HEK293 (cell line): ENCODE measurements around the gene GLRX.

Experiments used
- CTCF ChIP-seq: fragments of 450-650 bp; formaldehyde crosslinking; IDR thresholded peaks from 2 replicates; pipeline ENCODE4 v1.5.1; 2016; ENCODE audit warnings: missing biosample characterization, missing genetic modification characterization
- HIC1 ChIP-seq: fragments of 450-650 bp; formaldehyde crosslinking; IDR thresholded peaks from 2 replicates; pipeline ENCODE4 v1.5.1; 2016; ENCODE audit warnings: missing biosample characterization, missing genetic modification characterization
- INSM2 ChIP-seq: fragments of 450-650 bp; formaldehyde crosslinking; IDR thresholded peaks from 2 replicates; pipeline ENCODE4 v1.5.1; 2016; ENCODE audit warnings: missing biosample characterization, missing genetic modification characterization
- KLF16 ChIP-seq: fragments of 450-650 bp; formaldehyde crosslinking; IDR thresholded peaks from 2 replicates; pipeline ENCODE4 v1.5.1; 2017; ENCODE audit warnings: missing biosample characterization, missing genetic modification characterization
- WT1 ChIP-seq: fragments of 450-650 bp; formaldehyde crosslinking; IDR thresholded peaks from 2 replicates; pipeline ENCODE4 v1.5.1; 2016; ENCODE audit warnings: missing biosample characterization, missing genetic modification characterization
- YY1 ChIP-seq: fragments of 450-650 bp; formaldehyde crosslinking; IDR thresholded peaks from 2 replicates; pipeline ENCODE4 v1.5.1; 2018; ENCODE audit warnings: missing biosample characterization, missing genetic modification characterization
- ZNF133 ChIP-seq: fragments of 450-650 bp; formaldehyde crosslinking; IDR thresholded peaks from 2 replicates; pipeline ENCODE4 v1.5.1; 2016; ENCODE audit warnings: missing biosample characterization, missing genetic modification characterization
- ZNF140 ChIP-seq: fragments of 450-650 bp; formaldehyde crosslinking; IDR thresholded peaks from 2 replicates; pipeline ENCODE4 v1.5.1; 2016; ENCODE audit warnings: missing biosample characterization, missing genetic modification characterization
- ZNF18 ChIP-seq: fragments of 450-650 bp; formaldehyde crosslinking; IDR thresholded peaks from 2 replicates; pipeline ENCODE4 v1.5.1; 2016; ENCODE audit warnings: missing biosample characterization, missing genetic modification characterization
- ZNF362 ChIP-seq: fragments of 450-650 bp; formaldehyde crosslinking; IDR thresholded peaks from 2 replicates; pipeline ENCODE4 v1.5.1; 2016; ENCODE audit warnings: missing biosample characterization, missing genetic modification characterization
- ZNF513 ChIP-seq: fragments of 450-650 bp; IDR thresholded peaks from 2 replicates; pipeline ENCODE4 v1.5.1; 2018; ENCODE audit warnings: missing biosample characterization, missing genetic modification characterization
- ZNF704 ChIP-seq: fragments of 450-650 bp; formaldehyde crosslinking; IDR thresholded peaks from 2 replicates; pipeline ENCODE4 v1.5.1; 2016; ENCODE audit warnings: missing biosample characterization, missing genetic modification characterization

- TF ChIP-seq CTCF (tag by site-specific recombination) (no peak), WT1 (tag by site-specific recombination) (no peak), ZNF704 (tag by site-specific recombination) (no peak), ZNF513 (tag by site-specific recombination) (no peak), ZNF18 (tag by site-specific recombination) (no peak), KLF16 (tag by site-specific recombination) (no peak), HIC1 (no peak), ZNF362 (tag by site-specific recombination) (no peak), INSM2 (no peak), YY1 (tag by site-specific recombination) (no peak), ZNF140 (tag by site-specific recombination) (no peak), ZNF133 (no peak)
Measured at GRCh38 chr5:95815155-95815729, 7.3 kb downstream of the GLRX start.
